ENCODE data around the gene SRL. TPM values are rescaled to one million over a fixed set of nuclear protein-coding genes. Genes with fewer than 3 reads are reported as not detected.
"Not testable (repeated sequence)": the region's sequence is repeated elsewhere in the genome, so short reads cannot be mapped to it uniquely, and the experiment has no call there.

The SRL gene
- total RNA-seq, 1 donor from 2014 or later = 0.37 TPM

DNA sequence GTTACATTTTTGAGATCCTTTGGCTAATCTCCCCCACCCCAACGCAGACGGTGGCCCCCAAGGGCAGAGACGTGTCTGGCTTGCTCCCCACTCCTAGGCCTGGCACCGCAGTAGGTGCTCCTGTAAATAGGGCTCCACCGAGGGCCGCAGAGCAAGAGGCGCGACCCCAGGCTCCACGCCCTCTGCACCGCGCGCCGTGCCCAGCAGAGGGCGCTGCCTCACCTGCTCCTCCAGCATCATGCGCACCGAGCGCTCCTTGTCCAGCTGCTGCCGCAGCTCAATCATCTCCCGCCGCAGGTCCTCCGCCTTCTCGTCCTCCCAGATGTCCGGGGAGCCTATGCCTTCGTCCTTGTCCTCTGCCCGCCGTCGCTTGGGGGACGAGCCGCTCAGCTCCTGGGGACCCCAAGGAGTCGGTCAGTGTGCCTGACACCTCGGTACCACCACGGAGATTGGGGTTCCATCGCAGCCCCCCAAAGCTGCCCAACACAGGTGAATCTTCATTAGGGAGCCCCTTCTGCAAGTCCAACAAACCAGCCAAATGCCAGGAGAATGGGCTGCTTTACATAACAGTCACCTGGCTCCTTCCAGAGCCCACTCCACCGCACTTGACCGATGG, 19.8 kb upstream of the SRL start:
- Mint-ChIP-seq H3K36me3 (ENCODE audit: unreplicated experiment) (no peaks in the 10 kb centered on the region), H3K27ac (ENCODE audit: unreplicated experiment) (no peak overlapping the region), H3K4me3 (ENCODE audit: unreplicated experiment) (no peak overlapping the region), H3K4me1 (ENCODE audit: low read depth, unreplicated experiment) (peaks cover 3% of the 10 kb centered on the region), H3K27me3 (ENCODE audit: unreplicated experiment) (peaks cover 6% of the 10 kb centered on the region), H3K9me3 (ENCODE audit: unreplicated experiment) (peaks cover 6% of the 10 kb centered on the region)
- DNase-seq = peak; percentile 82
- TF ChIP-seq, protein P1, sequence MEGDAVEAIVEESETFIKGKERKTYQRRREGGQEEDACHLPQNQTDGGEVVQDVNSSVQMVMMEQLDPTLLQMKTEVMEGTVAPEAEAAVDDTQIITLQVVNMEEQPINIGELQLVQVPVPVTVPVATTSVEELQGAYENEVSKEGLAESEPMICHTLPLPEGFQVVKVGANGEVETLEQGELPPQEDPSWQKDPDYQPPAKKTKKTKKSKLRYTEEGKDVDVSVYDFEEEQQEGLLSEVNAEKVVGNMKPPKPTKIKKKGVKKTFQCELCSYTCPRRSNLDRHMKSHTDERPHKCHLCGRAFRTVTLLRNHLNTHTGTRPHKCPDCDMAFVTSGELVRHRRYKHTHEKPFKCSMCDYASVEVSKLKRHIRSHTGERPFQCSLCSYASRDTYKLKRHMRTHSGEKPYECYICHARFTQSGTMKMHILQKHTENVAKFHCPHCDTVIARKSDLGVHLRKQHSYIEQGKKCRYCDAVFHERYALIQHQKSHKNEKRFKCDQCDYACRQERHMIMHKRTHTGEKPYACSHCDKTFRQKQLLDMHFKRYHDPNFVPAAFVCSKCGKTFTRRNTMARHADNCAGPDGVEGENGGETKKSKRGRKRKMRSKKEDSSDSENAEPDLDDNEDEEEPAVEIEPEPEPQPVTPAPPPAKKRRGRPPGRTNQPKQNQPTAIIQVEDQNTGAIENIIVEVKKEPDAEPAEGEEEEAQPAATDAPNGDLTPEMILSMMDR (IDR thresholded peaks at IDR 0.05; ENCODE audit: partially characterized antibody, unreplicated experiment) = peak; percentile 98

DNA sequence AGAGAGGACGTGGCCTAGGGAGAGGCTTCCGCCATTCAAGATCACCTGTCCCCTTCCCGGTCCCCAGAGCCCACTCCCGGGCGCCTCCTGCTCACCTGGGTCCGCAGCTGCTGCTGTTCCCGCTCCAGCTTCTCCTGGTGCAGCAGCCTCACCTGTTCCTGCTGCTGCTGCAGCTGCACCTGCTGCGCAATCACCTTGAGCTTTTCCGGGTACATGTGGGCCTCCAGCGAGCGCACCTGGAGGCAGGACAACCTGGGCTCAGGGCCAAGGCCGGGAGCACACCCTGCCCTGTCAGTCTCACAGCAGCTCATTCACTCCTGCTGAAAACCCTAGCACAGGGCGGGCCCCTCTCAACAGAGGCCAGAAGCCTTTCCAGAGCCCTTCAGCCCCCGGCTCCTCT, 18.5 kb upstream of the SRL start:
- peaks cover 3% of the 10 kb centered on the region for H3K9me3 Mint-ChIP-seq (ENCODE audit: unreplicated experiment)
- H3K36me3 Mint-ChIP-seq (ENCODE audit: unreplicated experiment) = no peaks in the 10 kb centered on the region
- TF ChIP-seq, protein P1 (IDR thresholded peaks at IDR 0.05; ENCODE audit: partially characterized antibody, unreplicated experiment) = no peak
- DNase-seq = no peak
- H3K4me3 Mint-ChIP-seq (ENCODE audit: unreplicated experiment) = no peak overlapping the region
- peaks cover 3% of the 10 kb centered on the region for H3K4me1 Mint-ChIP-seq (ENCODE audit: low read depth, unreplicated experiment)
- peaks cover 3% of the 10 kb centered on the region for H3K27me3 Mint-ChIP-seq (ENCODE audit: unreplicated experiment)
- no peak overlapping the region for H3K27ac Mint-ChIP-seq (ENCODE audit: unreplicated experiment)

DNA sequence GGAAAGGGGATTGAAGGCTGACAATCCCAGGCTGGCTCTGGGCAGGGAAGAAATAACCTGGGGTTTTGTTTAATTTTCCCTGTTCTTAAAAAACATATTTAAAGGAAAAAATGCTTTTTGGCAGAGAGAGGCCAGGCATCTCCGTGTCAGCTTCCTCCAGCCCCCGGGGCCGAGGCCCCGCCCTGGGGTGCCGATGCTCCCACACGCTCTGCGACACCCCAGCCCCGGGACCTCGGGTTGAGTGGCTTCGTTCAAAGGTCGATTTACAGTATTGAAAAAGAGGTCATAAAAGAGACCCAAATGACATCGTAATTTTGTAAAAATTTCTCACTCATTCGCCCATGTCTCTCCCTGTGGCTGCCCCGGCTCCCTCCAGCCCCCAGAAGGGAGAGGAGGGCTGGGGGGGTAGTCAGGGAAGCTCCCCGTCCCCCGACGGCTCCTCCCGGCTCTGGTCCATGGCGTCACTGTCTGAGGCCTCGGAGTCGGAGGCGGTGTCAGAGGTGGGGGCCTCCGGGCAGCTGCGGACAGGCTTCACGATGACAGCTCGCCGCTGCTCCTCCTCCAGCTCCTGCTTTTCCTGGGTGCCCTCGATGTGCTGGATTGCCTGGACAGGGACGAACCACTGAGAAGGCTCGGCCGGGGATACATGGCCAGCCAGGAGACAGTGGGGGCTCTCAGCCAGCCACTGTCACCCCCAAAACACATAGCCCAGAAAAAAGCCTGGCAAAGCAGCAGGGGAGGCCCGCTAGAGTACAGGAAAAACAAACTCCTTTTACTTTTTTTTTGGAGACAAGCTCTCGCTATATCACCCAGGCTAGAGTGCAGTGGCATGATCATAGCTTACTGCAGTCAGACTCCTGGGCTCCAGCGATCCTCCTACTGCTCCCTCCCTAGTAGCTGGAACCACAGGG, 16.0 kb upstream of the SRL start:
- Mint-ChIP-seq H3K9me3 (ENCODE audit: unreplicated experiment) (peaks cover 3% of the 10 kb centered on the region), H3K4me1 (ENCODE audit: low read depth, unreplicated experiment) (peaks cover 3% of the 10 kb centered on the region), H3K27ac (ENCODE audit: unreplicated experiment) (no peak overlapping the region)

DNA sequence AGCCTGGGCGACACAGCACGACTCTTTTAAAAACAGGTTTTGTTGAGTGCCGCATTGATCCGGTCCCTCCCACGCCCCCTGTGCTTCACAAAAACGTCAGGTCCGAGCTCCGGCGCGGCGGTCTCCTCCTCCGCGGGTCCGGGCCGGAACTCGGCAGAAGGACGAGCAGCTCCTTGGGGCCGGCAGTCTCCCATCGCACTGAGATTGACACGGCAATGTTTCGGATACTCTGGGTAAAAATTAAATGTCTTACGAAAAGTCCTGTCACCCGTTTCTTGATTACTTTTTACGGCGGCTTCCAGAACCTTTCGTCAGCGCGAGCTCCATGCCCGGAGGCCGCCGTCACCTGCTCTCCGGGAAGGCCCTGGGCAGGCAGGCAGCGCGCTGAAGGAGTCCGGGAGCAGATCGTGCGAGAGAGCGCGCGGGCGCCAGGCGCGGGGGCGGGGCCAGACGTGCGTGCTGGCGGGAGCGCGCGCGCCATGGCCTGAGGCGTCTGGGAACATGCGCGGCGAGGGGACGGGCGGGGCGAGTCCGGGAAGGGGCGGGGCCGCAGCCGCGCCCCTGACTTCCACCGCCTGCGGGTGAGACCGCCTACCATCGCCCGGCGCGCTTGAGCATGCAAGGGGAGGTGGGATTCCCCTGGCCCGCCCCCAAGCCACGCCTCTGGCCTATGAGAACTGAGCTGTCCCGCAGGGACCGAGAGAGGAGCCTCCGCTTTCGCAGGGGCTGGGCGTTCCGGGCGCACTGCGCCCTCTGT, 11.7 kb upstream of the SRL start:
- Mint-ChIP-seq H3K27ac (ENCODE audit: unreplicated experiment) (peak overlapping the region; percentile 94), H3K4me3 (ENCODE audit: unreplicated experiment) (peak overlapping the region; percentile 93), H3K27me3 (ENCODE audit: unreplicated experiment) (peaks cover 2% of the 10 kb centered on the region), H3K9me3 (ENCODE audit: unreplicated experiment) (peaks cover 3% of the 10 kb centered on the region), H3K4me1 (ENCODE audit: low read depth, unreplicated experiment) (no peaks in the 10 kb centered on the region), H3K36me3 (ENCODE audit: unreplicated experiment) (no peaks in the 10 kb centered on the region)
- TF ChIP-seq, protein P1 (IDR thresholded peaks at IDR 0.05; ENCODE audit: partially characterized antibody, unreplicated experiment) = no peak
- DNase-seq = peak; percentile 99

More for the DNA sequence above, 16.0 kb upstream of the SRL start:
- H3K4me3 Mint-ChIP-seq (ENCODE audit: unreplicated experiment) = no peak overlapping the region
- H3K36me3 Mint-ChIP-seq (ENCODE audit: unreplicated experiment) = no peaks in the 10 kb centered on the region
- no peak for DNase-seq
- H3K27me3 Mint-ChIP-seq (ENCODE audit: unreplicated experiment) = peaks cover 3% of the 10 kb centered on the region
- TF ChIP-seq, protein P1 (IDR thresholded peaks at IDR 0.05; ENCODE audit: partially characterized antibody, unreplicated experiment) = no peak

DNA sequence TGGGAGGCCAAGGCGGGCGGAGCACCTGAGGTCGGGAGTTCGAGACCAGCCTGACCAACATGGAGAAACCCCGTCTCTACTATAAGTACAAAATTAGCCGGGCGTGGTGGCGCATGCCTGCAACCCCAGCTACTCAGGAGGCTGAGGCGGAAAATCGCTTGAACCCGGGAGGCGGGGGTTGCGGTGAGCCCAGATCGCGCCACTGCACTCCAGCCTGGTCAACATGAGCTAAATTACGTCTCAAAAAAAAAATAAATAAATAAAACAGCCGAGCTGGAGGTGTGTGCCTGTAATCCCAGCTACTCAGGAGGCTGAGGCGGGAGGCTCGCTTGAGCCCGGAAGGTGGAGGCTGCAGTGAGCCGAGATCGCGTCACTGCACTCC, 11.1 kb upstream of the SRL start:
- DNase-seq; H3K27me3 Mint-ChIP-seq (ENCODE audit: unreplicated experiment); H3K9me3 Mint-ChIP-seq (ENCODE audit: unreplicated experiment); H3K4me1 Mint-ChIP-seq (ENCODE audit: low read depth, unreplicated experiment); H3K36me3 Mint-ChIP-seq (ENCODE audit: unreplicated experiment): not testable (repeated sequence)
- Mint-ChIP-seq H3K4me3 (ENCODE audit: unreplicated experiment) (peak overlapping the region; percentile 93), H3K27ac (ENCODE audit: unreplicated experiment) (peak overlapping the region; percentile 94)
